ENCODE results near the gene NONO.
"Not testable (repeated sequence)": the region's sequence is repeated elsewhere in the genome, so short reads cannot be mapped to it uniquely, and the experiment has no call there.

NONO gene

GRCh38 chrX:71291381-71291780 is 7.9 kb downstream of the NONO start:
- no peak for DNase-seq

GRCh38 chrX:71292669-71293365 is 9.4 kb downstream of the NONO start:
- DNase-seq: no peak

DNA sequence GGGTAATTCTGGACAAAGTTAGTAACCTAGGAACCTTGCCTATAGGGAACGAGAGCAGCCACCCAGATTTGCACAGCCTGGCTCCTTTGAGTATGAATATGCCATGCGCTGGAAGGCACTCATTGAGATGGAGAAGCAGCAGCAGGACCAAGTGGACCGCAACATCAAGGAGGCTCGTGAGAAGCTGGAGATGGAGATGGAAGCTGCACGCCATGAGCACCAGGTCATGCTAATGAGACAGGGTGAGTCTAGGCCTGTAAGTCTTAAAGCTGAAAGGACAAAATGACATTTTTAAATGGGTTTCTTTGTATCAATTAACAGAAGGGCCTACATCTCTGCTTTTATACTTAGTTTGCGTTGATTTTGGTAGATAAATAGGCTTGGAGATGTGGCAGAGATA is 13.4 kb downstream of the NONO start:
- no peak for DNase-seq

DNA sequence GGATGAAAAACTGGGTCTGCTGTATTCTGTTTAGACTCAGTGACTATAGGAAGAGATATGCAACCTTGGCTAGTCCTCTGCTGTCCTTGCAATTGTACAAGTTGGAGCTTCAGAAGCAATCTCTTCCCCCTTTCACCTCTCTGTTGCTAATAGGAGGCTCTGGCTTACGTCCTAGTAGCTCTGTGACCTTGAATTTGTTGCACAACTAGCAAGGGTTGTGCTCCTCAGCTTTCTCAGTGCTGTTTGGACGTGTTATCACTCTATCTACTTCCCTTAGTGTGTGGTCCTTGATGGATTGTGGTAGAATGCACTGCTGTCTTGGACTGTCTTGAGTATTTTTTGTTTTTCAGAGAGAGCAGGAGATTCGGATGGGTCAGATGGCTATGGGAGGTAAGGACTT is 14.7 kb downstream of the NONO start:
- DNase-seq: no peak

GRCh38 chrX:71300064-71300463 is 16.6 kb downstream of the NONO start:
- not testable (repeated sequence) for DNase-seq

DNA sequence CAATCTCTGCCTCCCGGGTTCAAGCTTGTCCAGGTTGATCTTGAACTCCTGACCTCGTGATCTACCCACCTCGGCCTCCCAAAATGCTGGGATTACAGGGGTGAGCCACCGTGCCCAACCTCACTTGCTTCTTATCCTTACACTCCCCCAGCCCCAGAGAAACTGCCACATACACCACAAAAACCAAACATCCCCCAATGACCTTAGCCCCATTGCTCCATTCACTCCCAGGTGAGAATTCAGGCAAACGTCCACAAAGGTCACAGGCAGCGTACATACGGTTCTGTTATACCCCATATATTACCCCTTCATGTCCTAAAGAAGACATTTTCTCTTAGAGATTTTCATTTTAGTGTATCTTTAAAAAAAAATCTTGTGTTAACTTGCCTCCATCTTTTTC is 17.1 kb downstream of the NONO start:
- DNase-seq: not testable (repeated sequence)

GRCh38 chrX:71301195-71301924 is 17.9 kb downstream of the NONO start, which contains the start of gene ITGB1BP2:
Gene ITGB1BP2, plus strand, starts transcription at chrX:71301750. Its CDS starts 57 bp downstream, at chrX:71301807.
- no peak for DNase-seq

DNA sequence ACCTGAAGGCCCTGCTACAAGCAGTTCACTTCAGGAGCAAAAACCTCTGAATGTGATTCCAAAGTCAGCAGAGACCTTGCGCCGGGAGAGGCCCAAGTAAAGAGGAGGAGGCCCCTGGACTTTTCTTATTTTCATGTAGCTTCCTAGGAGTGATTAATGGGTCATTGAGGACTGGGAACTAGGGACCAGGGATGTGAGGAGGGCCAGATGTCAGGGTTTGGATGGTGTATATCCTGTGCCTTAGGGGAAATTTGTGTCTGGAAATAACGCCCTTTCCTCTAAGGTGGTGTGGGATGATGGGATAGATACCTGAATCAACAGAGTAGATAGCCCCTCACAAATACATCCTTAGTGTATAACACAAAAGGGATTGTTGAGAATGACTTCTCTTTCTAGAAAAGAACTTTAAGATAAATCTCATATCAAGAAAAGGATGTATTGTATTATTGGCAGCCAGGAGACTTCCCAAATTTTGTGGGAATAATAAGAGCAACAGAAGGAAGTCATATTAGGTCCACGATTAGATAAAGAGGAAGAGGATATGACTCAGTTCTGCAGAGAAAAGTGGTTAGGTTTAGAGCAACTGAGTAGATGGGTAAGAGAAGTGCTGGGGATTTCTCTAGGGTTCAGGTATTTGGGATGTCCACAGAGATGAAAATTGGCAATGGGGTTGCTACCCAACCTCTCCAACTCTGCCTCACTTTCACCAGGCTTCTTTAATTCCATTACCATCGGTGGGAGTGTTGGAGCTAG is 19.2 kb downstream of the NONO start:
- DNase-seq: no peak

DNA sequence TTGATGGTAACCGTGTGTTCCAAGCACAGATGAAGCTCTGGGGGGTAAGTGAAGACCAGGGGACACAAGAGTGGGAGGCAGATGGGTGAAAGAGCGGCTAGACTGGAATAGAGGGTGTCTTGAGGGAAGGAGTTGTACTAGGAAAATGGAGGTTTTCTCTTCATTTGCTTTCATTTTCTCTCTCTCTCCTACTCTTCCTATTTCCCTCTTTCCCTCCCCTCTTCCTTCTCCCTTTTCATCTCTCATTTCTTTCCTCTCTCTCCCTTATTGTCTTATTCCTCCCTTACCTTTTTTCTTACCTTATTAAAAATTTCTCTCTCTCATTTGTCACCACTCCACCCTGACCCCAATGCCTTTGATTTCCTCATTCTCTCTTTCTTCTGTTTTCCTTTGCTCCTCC is 21.1 kb downstream of the NONO start:
- DNase-seq: no peak

DNA sequence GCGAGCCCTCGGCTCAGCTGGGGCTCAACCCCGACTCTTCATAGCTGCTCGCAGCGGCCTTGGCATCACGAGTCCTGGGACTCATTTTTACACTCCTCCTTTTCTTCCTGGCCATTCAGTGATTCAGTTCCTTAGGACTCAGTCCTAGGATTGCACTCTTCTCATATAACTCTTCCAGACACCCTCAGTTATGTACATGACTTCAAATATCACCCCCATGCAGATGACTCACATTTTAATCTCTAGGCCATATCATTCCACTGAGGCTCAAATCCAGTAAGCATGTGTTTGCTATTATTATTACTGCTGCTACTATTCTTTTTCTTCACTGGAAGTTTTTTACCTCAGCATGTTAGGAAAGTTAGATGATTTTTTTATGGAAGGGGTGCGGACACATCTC is 32.5 kb downstream of the NONO start:
- no peak for DNase-seq

DNA sequence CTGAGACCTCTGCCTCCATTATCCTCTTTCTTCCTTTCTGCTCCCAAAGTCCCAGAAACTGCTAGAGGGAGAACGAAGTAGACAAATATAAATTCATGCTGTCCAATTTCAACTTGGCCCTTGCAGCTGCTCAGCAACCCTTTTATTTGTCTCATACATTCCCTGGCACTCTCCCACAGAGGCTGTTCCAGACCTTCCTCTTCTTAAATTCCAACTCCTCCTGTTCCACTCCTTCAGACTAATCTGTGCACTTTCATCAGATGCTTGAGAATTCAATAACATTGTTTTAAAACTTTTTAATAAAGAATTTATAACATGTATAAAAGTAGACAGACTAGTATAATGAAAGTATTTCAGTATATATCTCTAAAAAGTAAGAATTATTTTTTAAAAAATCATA is 33.5 kb downstream of the NONO start:
- DNase-seq: not testable (repeated sequence)

DNA sequence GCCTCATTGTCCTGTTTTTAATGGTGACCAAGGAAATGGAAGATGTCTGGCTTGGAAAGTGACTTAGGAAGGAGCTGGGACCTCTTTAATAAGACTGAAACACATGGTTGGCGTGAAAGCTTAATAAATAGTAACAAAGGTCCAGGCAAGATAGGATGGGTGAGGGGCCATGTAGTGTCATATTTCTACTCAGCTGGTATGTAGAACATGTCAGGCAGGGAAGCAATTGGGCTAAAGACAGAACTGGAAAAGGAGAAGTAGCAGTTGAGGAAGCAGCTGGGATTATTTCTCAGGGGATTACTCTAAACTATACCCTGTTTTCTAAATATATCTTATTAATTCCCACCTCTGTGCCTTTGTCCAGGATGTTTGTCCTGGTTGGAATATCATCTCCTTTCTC is 36.7 kb downstream of the NONO start:
- no peak for DNase-seq

DNA sequence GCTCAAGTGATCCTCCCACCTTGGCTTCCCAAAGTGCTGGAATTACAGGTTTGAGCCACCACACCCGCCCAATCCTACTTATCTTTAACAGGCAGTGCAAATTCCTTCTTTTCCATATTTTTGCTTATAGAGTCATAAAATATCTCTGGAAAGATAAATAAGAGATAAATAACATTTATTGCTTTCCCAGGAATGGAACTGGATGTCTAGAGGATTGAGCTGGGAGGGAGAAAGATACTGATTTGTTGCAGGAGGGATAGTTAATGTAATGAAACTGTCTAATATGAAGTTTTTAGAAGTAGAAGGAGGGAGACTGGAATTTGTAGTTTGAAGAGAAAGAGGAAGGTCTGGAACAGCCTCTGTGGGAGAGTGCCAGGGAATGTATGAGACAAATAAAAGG is 38.3 kb downstream of the NONO start:
- no peak for DNase-seq

DNA sequence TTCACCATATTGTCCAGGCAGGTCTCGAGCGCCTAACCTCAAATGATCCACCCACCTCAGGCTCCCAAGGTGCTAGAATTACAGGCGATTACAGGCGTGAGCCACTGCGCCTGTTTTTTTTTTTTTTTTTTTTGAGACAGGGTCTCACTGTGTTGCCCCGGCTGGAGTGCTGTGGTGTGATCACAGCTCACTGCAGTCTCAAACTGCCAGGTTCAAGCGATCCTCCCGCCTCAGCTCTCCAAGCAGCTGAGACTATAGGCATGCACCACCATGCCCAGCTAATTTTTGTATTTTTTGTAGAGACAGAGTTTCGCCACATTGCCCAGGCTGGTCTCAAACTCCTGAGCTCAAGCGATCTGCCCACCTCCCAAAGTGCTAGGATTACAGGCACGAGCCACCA is 41.0 kb downstream of the NONO start:
- DNase-seq: not testable (repeated sequence)

GRCh38 chrX:71326394-71326793 is 43.0 kb downstream of the NONO start:
- DNase-seq: no peak

DNA sequence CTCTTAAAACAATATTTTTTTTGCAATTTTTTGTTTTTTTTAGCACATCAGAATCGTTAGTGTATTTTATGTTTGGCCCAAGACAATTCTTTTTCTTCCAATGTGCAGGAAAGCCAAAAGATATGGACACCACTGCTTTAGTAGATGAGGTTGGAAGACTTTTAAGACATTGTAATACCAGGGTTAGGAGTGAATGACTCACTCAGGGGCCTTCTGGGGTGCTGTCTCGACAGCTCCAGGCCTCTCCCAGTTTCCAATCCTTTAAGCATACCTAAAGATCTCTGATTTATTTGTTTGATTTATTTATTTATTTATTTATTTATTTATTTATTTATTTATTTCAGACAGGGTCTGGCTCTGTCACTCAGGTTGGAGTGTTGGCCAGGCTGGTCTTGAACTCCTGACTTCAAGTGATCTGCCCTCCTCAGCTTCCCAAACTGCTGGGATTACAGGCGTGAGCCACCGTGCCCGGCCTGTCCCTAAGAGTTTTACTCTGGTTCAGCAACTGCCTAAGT is 65.8 kb downstream of the NONO start:
- not testable (repeated sequence) for DNase-seq

- DNase-seq: not testable (repeated sequence)
These were observed 66.4 kb downstream of the NONO start for GRCh38 chrX:71349867-71350266.
